ENCODE results near the gene SOX8.
"Not testable (repeated sequence)": the region's sequence is repeated elsewhere in the genome, so short reads cannot be mapped to it uniquely, and the experiment has no call there.

SOX8 gene

DNA sequence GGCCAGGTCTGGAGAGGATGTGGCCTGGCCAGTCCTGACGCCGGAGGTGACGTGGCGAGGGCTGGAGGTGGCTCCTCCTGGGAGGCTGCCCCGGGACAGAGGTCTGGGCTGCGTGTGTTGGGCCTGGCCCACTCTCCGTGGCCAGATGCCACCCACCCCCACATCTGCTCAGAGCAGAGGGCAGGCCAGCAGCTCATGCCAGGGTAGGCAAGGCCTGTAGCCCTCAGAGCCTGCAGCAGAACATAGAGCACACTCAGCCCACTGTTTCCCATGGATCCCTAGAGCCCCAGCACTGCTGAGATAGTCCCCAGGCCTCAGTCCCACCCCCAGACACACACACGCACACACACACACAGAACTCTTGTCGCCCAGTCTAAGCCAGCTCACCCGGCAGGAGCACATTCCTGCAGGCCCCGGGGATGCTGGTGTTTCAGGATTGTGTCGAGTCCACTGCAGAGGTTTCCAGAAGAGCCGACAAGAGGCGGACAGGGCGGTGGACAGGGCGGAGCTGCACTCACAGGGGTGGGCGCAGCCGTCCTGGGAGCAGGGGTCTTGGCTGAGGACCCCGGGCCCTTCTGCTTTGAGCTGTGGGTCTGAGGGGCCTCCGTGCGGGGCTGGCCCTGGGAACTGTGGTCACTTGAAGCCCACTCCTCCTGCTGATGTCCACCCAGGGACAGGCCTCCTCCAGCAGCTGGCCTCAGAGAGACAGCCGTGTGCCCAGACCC lies 33.4 kb downstream of the SOX8 start:
- TF ChIP-seq PAX5 (IDR thresholded peaks at IDR 0.05; ENCODE audit: insufficient read depth, low read length, severe bottlenecking) = no peak
- TF ChIP-seq POU2F2 (IDR thresholded peaks at IDR 0.05; ENCODE audit: low read depth, low read length) = no peak
- TF ChIP-seq TAF1 (IDR thresholded peaks at IDR 0.05; ENCODE audit: low read depth, low read length) = no peak
- no peak for TF ChIP-seq POLR2AphosphoS5 (IDR thresholded peaks at IDR 0.05; ENCODE audit: low read depth, low read length)
- TF ChIP-seq POLR2A (IDR thresholded peaks at IDR 0.05; ENCODE audit: low read depth, low read length) = no peak
- TF ChIP-seq SPI1 (IDR thresholded peaks at IDR 0.05; ENCODE audit: low read depth, low read length) = no peak
- DNase-seq (ENCODE audit: insufficient read length, low spot score) (no peak), FAIRE-seq (no peak)

DNA sequence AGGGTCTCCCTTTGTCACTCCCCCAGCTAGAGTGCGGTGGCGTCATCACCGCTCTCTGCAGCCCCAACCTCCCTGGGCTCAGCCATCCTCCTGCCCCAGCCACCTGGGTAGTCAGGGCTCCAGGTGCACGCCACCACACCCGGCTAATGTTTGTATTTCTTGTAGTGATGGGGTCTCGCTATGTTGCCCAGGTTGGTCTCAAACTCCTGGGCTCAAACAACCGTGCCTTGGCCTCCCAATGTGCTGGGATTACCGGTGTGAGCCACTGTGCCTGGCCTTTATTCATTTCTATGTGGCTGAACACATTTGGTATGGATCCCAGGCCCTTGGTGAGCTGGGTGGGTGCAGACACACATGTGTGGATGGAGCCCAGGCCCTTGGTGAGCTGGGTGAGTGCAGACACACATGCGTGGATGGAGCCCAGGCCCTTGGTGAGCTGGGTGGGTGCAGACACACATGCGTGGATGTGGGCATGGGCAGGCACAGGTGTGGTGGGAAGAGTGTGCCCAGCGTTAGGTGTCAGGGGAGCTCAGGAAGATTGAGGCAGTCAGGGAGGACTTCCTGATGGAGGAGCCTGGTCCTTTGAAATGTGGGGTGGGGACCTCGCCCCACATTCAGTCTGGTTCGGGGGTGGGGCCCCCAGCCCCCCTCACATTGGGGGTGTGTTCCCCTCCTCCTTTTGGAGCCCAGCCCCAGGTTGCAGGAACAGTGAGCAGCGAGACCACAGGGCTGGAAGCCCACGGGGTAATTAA lies 37.1 kb downstream of the SOX8 start:
- FAIRE-seq = no peak

DNA sequence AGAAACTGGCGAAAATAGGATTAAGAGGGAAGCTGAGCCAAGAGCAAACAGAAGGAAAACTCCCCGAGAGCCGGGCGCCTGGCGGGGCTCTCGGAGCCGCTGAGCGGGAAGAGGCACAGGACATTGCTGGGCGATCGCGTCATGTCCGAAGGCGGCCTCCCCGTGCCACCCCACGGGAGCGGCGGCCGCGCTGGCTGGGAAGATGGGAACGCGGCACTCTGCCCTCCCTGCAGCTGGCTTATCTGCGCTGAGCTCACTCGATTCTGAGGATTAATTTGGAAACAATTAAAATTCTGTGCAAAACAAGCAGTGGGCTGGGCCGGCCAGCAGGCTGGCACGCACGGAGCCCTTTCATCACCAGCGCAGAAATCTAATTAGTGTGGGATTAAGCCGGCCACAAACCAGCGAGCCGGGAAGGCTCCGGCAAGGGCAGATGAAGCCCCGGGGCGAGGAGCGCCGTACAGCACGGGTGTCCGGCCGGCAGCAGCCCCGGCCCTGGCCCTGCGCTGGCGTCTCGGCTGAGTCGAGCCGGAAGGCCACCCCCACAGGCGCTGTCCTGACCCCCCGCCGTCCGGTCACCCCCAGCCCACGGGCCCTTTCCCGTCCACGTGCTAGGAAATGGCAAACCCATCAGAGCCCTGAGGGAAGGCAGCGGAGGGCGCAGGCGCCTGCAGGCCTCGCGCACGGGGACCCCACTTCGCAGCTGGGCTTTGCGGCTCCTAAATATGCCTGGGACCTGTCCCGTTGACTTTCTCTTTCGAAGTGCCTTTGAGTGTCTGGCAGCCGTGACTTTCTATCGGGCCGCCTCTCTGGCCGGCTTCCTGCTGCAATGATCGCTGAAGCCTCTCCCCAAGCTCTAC lies 37.9 kb downstream of the SOX8 start:
- TF ChIP-seq POU2F2 (IDR thresholded peaks at IDR 0.05; ENCODE audit: low read depth, low read length) = no peak
- no peak for TF ChIP-seq POLR2A (IDR thresholded peaks at IDR 0.05; ENCODE audit: low read depth, low read length)
- no peak for TF ChIP-seq SPI1 (IDR thresholded peaks at IDR 0.05; ENCODE audit: low read depth, low read length)
- no peak for DNase-seq (ENCODE audit: insufficient read length, low spot score)
- FAIRE-seq = no peak

More for the DNA sequence above, 37.1 kb downstream of the SOX8 start:
- DNase-seq (ENCODE audit: insufficient read length, low spot score) = no peak
- no peak for TF ChIP-seq POU2F2 (IDR thresholded peaks at IDR 0.05; ENCODE audit: low read depth, low read length)
- no peak for TF ChIP-seq POLR2A (IDR thresholded peaks at IDR 0.05; ENCODE audit: low read depth, low read length)
- no peak for TF ChIP-seq POLR2AphosphoS5 (IDR thresholded peaks at IDR 0.05; ENCODE audit: low read depth, low read length)
- no peak for TF ChIP-seq TAF1 (IDR thresholded peaks at IDR 0.05; ENCODE audit: low read depth, low read length)
- TF ChIP-seq SPI1 (IDR thresholded peaks at IDR 0.05; ENCODE audit: low read depth, low read length) = no peak
- no peak for TF ChIP-seq PAX5 (IDR thresholded peaks at IDR 0.05; ENCODE audit: insufficient read depth, low read length, severe bottlenecking)

DNA sequence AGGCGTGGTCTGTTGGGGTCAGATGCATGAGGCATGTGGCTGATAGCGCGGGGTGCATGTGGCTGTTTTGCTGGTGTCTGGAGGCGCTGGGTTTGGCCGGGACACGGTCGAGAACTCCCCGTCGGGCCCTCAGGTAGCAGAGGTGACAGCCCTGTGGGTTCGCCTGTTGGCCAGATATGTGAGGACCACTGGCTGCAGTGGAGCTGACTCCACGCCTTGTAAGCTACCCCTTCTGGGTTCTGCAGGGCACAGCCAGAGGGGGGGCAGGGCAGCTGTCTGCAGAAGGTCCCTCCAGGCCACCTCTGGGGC lies 38.5 kb downstream of the SOX8 start:
- no peak for TF ChIP-seq PAX5 (IDR thresholded peaks at IDR 0.05; ENCODE audit: insufficient read depth, low read length, severe bottlenecking)
- no peak for TF ChIP-seq SPI1 (IDR thresholded peaks at IDR 0.05; ENCODE audit: low read depth, low read length)
- DNase-seq (ENCODE audit: insufficient read length, low spot score) (no peak), FAIRE-seq (no peak)

DNA sequence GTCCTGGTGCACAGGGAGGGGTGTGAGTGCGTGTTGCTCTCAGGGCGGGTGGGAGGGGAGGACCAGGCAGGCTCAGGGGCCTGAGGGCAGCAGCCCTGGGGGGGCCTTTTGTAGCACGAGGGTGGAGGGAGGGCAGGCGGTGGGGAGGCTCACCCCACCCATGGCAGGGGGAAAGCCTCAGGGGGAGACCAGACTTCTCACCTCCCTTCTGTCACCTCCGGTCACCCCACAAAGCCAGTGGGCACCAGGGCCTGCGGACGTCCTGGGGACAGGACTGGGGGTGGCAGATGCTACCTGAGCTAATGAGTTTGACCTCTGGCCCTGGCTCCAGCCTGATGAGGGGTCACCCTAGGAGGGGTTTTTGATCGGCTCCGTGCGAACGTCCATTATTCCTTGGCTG lies 39.0 kb downstream of the SOX8 start:
- FAIRE-seq (no peak), DNase-seq (ENCODE audit: insufficient read length, low spot score) (no peak)
- TF ChIP-seq TAF1 (IDR thresholded peaks at IDR 0.05; ENCODE audit: low read depth, low read length) = no peak
- TF ChIP-seq PAX5 (IDR thresholded peaks at IDR 0.05; ENCODE audit: insufficient read depth, low read length, severe bottlenecking) = no peak
- no peak for TF ChIP-seq SPI1 (IDR thresholded peaks at IDR 0.05; ENCODE audit: low read depth, low read length)
- no peak for TF ChIP-seq POLR2A (IDR thresholded peaks at IDR 0.05; ENCODE audit: low read depth, low read length)
- TF ChIP-seq POU2F2 (IDR thresholded peaks at IDR 0.05; ENCODE audit: low read depth, low read length) = no peak
- TF ChIP-seq POLR2AphosphoS5 (IDR thresholded peaks at IDR 0.05; ENCODE audit: low read depth, low read length) = no peak

DNA sequence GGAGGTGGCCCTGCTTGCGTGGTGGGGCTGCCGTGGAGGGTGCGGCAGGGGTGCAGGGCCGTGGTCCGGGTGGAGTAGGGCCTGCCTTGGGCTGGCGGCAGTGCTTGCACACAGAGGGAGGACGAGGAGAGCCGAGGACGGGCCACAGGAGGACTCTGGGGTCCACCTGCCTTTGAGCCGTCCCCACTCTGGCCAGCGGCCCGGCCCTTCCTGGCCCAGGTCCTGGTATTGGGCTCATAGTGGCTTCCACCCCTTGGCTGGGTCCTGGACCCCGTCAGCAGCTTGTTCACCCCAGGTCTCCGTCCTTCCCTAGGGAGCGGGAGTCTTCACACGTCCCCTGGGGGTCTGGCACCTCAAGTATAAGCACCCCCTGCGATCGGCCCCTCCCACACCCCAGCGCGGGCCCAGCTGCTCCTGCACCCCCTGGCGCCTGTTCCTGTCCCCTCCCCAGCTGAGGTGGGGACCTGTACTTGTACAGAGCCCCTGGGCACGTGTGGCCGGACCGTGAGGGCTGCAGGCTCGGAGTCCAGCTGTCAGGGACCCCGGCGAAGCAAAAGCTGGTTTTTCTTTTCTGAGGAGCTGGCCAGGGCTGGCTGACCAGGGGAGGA lies 40.1 kb downstream of the SOX8 start:
- FAIRE-seq (no peak), DNase-seq (ENCODE audit: insufficient read length, low spot score) (no peak)
- no peak for TF ChIP-seq POLR2A (IDR thresholded peaks at IDR 0.05; ENCODE audit: low read depth, low read length)
- TF ChIP-seq POLR2AphosphoS5 (IDR thresholded peaks at IDR 0.05; ENCODE audit: low read depth, low read length) = no peak
- no peak for TF ChIP-seq SPI1 (IDR thresholded peaks at IDR 0.05; ENCODE audit: low read depth, low read length)
- no peak for TF ChIP-seq TAF1 (IDR thresholded peaks at IDR 0.05; ENCODE audit: low read depth, low read length)
- no peak for TF ChIP-seq PAX5 (IDR thresholded peaks at IDR 0.05; ENCODE audit: insufficient read depth, low read length, severe bottlenecking)
- TF ChIP-seq POU2F2 (IDR thresholded peaks at IDR 0.05; ENCODE audit: low read depth, low read length) = no peak

DNA sequence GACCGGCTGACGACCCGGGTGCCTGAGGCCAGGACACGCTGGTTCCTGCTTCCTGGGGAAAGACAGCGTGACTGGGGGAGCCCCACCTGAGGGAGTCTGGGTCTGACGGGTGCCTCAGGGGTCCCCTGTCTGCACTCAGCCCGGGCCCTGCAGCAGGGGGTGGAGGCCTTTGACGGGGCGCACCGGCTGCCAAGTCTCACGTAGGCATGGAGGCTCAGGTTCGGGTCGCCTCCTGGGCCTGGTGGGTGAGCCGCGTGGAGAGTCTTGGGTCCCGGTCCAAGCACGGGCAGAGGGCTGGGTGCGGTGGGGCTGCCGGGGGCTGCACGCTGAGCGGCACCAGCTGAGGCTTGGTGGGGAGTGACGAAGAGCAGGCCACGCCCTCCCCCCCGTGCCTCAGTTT lies 40.9 kb downstream of the SOX8 start:
- FAIRE-seq (no peak), DNase-seq (ENCODE audit: insufficient read length, low spot score) (no peak)
- TF ChIP-seq SPI1 (IDR thresholded peaks at IDR 0.05; ENCODE audit: low read depth, low read length) = no peak
- TF ChIP-seq POLR2AphosphoS5 (IDR thresholded peaks at IDR 0.05; ENCODE audit: low read depth, low read length) = no peak
- TF ChIP-seq POU2F2 (IDR thresholded peaks at IDR 0.05; ENCODE audit: low read depth, low read length) = no peak
- TF ChIP-seq POLR2A (IDR thresholded peaks at IDR 0.05; ENCODE audit: low read depth, low read length) = no peak
- no peak for TF ChIP-seq TAF1 (IDR thresholded peaks at IDR 0.05; ENCODE audit: low read depth, low read length)
- TF ChIP-seq PAX5 (IDR thresholded peaks at IDR 0.05; ENCODE audit: insufficient read depth, low read length, severe bottlenecking) = no peak

DNA sequence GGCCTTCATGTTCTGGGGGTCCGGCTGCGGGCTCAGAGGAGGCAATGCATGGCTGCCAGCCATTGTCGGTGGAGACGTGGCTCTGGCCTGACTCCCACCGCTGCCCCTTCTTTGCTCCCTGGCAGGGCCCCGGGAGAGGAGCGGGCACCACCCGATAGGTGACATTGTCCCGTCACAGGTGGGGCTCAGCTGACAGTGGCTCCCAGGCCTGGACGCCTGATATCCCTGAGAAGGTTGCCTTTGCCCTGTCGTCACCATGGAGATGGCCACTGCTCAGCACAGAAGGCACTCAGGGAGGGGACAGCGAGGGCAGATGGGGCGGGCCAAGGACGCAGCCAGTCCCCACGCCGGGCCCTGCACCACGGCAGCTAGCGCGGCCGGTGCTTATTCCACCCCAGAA lies 42.6 kb downstream of the SOX8 start:
- FAIRE-seq (no peak), DNase-seq (ENCODE audit: insufficient read length, low spot score) (no peak)
- TF ChIP-seq POLR2A (IDR thresholded peaks at IDR 0.05; ENCODE audit: low read depth, low read length) = no peak
- TF ChIP-seq PAX5 (IDR thresholded peaks at IDR 0.05; ENCODE audit: insufficient read depth, low read length, severe bottlenecking) = no peak
- no peak for TF ChIP-seq POU2F2 (IDR thresholded peaks at IDR 0.05; ENCODE audit: low read depth, low read length)
- no peak for TF ChIP-seq TAF1 (IDR thresholded peaks at IDR 0.05; ENCODE audit: low read depth, low read length)
- no peak for TF ChIP-seq POLR2AphosphoS5 (IDR thresholded peaks at IDR 0.05; ENCODE audit: low read depth, low read length)

DNA sequence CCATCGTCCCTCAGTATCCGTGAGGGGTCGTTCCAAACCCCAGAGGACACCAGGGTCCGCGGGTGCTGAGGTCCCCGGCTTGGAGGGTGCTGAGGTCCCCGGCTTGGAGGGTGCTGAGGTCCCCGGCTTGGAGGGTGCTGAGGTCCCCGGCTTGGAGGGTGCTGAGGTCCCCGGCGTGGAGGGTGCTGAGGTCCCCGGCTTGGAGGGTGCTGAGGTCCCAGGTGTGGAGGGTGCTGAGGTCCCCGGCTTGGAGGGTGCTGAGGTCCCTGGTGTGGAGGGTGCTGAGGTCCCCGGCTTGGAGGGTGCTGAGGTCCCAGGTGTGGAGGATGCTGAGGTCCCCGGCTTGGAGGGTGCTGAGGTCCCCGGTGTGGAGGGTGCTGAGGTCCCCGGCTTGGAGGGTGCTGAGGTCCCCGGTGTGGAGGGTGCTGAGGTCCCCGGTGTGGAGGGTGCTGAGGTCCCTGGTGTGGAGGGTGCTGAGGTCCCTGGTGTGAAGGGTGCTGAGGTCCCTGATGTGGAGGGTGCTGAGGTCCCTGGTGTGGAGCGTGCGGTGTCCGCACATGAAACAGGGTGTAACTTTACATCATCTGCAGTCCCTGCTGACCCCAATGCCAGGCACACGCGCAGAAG lies 43.7 kb downstream of the SOX8 start:
- not testable (repeated sequence) for DNase-seq (ENCODE audit: insufficient read length, low spot score)
- peak; percentile 99 for FAIRE-seq

Measured in GM12891 (cell line).